Right forelimb (tissue), 1 donor: ENCODE measurements around the gene ZNF648.
"Not testable (repeated sequence)": the region's sequence is repeated elsewhere in the genome, so short reads cannot be mapped to it uniquely, and the experiment has no call there.

Experiments used
- DNase-seq: peaks from one replicate; pipeline ENCODE4 v3.0.0-alpha.2; 2018

ZNF648 gene

DNA sequence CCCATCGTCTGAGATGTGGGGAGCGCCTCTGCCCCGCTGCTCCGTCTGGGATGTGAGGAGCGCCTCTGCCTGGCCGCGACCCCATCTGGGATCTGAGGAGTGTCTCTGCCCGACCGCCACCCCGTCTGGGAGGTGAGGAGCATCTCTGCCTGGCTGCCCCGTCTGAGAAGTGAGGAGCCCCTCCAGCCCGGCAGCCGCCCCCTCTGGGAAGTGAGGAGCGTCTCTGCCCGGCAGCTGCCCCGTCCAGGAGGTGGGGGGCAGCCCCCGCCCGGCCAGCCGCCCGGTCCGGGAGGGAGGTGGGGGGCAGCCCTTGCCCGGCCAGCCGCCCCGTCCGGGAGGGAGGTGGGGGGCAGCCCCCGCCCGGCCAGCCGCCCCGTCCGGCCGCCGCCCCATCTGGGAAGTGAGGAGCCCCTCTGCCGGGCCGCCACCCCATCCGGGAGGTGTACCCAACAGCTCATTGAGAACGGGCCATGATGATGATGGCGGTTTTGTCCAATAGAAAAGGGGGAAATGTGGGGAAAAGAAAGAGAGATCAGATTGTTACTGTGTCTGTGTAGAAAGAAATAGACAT is 50.6 kb downstream of the ZNF648 start:
- not testable (repeated sequence) for DNase-seq

DNA sequence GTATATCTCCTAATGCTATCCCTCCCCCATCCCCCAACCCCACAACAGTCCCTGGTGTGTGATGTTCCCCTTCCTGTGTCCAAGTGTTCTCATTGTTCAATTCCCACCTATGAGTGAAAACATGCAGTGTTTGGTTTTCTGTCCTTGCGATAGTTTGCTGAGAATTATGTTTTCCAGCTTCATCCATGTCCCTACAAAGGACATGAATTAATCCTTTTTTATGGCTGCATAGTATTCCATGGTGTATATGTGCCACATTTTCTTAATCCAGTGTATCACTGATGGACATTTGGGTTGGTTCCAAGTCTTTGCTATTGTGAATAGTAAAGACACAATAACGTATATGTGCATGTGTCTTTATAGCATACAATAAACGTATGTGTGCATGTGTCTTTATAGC is 56.1 kb downstream of the ZNF648 start:
- DNase-seq, result not testable (repeated sequence)

DNA sequence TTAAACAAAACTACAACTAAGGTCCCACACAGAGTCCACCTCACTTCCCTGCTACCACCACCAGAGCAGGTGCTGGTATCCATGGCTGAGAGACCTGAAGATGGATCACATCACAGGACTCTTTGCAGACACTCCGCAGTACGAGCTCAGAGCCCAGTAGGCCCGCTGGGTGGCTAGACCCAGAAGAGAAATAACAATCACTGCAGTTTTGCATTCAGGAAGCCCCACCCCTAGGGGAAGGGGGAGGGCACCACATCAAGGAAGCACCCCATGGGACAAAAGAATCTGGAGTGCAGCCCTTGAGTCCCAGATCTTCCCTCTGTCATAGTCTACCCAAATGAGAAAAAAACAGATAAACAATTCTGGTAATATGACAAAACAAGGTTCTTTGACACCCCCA is 56.9 kb downstream of the ZNF648 start:
- no peak for DNase-seq
